ENCODE measurements around the gene CMTM3. TPM values are rescaled to one million over a fixed set of nuclear protein-coding genes. Genes with fewer than 3 reads are reported as not detected.
A peak's percentile ranks its signal among the peaks of the same experiment; 100 is the strongest.
"Not testable (repeated sequence)": the region's sequence is repeated elsewhere in the genome, so short reads cannot be mapped to it uniquely, and the experiment has no call there.

CMTM3 gene
- total RNA-seq, 1 donor from 2014 or later, result 62.4 TPM

- H3K4me3 Mint-ChIP-seq (ENCODE audit: unreplicated experiment), result no peak overlapping the region
- DNase-seq (ENCODE audit: low read depth), result no peak
- peaks cover 7% of the 10 kb centered on the region for H3K4me1 Mint-ChIP-seq (ENCODE audit: low read depth, unreplicated experiment)
Measured at GRCh38 chr16:66563574-66564334, 40.8 kb upstream of the CMTM3 start.

GRCh38 chr16:66566051-66566901, 38.2 kb upstream of the CMTM3 start, which contains the start of gene CMTM1:
CMTM1 (plus strand) TSS chr16:66566439; CDS start chr16:66566514, 75 bp downstream.
- Histone ChIP-seq H3K36me3 (ENCODE audit: insufficient read depth, low read length) (peaks cover 7% of the 10 kb centered on the region), H3K4me3 (ENCODE audit: insufficient read depth, low read depth, low read length) (no peak within 1 kb of the TSS), H3K79me2 (ENCODE audit: insufficient read depth, low read length) (no peaks in the 10 kb centered on the region), H3K9me3 (ENCODE audit: insufficient read depth, low read depth, low read length) (no peaks in the 10 kb centered on the region), H3K4me1 (ENCODE audit: insufficient read depth, low read length) (peaks cover 26% of the 10 kb centered on the region), H3K9ac (ENCODE audit: low read length) (no peak within 1 kb of the TSS), H4K20me1 (ENCODE audit: insufficient read depth, low read length) (peaks cover 6% of the 10 kb centered on the region), H3K27me3 (ENCODE audit: insufficient read depth, low read length) (no peaks in the 10 kb centered on the region), H3K4me2 (ENCODE audit: low read length) (no peak within 1 kb of the TSS), H3K27ac (ENCODE audit: low read depth, low read length) (no peak within 1 kb of the TSS), H2AFZ (ENCODE audit: low read depth, low read length) (no peak within 1 kb of the TSS)
- no peak within 1 kb of the TSS for H3K27ac Mint-ChIP-seq (ENCODE audit: unreplicated experiment)
- H3K4me1 Mint-ChIP-seq (ENCODE audit: low read depth, unreplicated experiment), result peaks cover 24% of the 10 kb centered on the region
- no peaks in the 10 kb centered on the region for H3K27me3 Mint-ChIP-seq (ENCODE audit: low read depth, unreplicated experiment)
- H3K9me3 Mint-ChIP-seq (ENCODE audit: unreplicated experiment), result no peaks in the 10 kb centered on the region
- peaks cover 13% of the 10 kb centered on the region for H3K36me3 Mint-ChIP-seq (ENCODE audit: low read depth, unreplicated experiment)
- H3K4me3 Mint-ChIP-seq (ENCODE audit: unreplicated experiment), result no peak within 1 kb of the TSS
- TF ChIP-seq CTCF (IDR thresholded peaks at IDR 0.05; ENCODE audit: insufficient read depth, low read depth, low read length) (no peak), EZH2 (IDR thresholded peaks at IDR 0.05; ENCODE audit: insufficient read depth, low read length) (no peak)
- DNase-seq (ENCODE audit: low read depth), result no peak
- FAIRE-seq, result no peak

More at GRCh38 chr16:66563574-66564334, 40.8 kb upstream of the CMTM3 start:
- peaks cover 17% of the 10 kb centered on the region for H3K79me2 ChIP-seq (ENCODE audit: insufficient read depth, low read length)
- no peaks in the 10 kb centered on the region for H3K9me3 ChIP-seq (ENCODE audit: insufficient read depth, low read depth, low read length)
- no peak overlapping the region for H3K9ac ChIP-seq (ENCODE audit: low read length)
- Mint-ChIP-seq H3K9me3 (ENCODE audit: unreplicated experiment) (no peaks in the 10 kb centered on the region), H3K36me3 (ENCODE audit: low read depth, unreplicated experiment) (peaks cover 18% of the 10 kb centered on the region), H3K27ac (ENCODE audit: unreplicated experiment) (no peak overlapping the region), H3K27me3 (ENCODE audit: low read depth, unreplicated experiment) (no peaks in the 10 kb centered on the region)
- no peak overlapping the region for H3K4me3 ChIP-seq (ENCODE audit: insufficient read depth, low read depth, low read length)
- H4K20me1 ChIP-seq (ENCODE audit: insufficient read depth, low read length), result peaks cover 6% of the 10 kb centered on the region
- peak; percentile 20 for FAIRE-seq
- no peak overlapping the region for H2AFZ ChIP-seq (ENCODE audit: low read depth, low read length)
- TF ChIP-seq EZH2 (IDR thresholded peaks at IDR 0.05; ENCODE audit: insufficient read depth, low read length) (no peak), CTCF (IDR thresholded peaks at IDR 0.05; ENCODE audit: insufficient read depth, low read depth, low read length) (no peak)
- H3K27me3 ChIP-seq (ENCODE audit: insufficient read depth, low read length), result no peaks in the 10 kb centered on the region
- H3K27ac ChIP-seq (ENCODE audit: low read depth, low read length), result no peak overlapping the region
- H3K36me3 ChIP-seq (ENCODE audit: insufficient read depth, low read length), result peaks cover 11% of the 10 kb centered on the region
- peaks cover 10% of the 10 kb centered on the region for H3K4me1 ChIP-seq (ENCODE audit: insufficient read depth, low read length)
- H3K4me2 ChIP-seq (ENCODE audit: low read length), result no peak overlapping the region

GRCh38 chr16:66567270-66567669, 37.2 kb upstream of the CMTM3 start:
- H3K27ac Mint-ChIP-seq (ENCODE audit: unreplicated experiment); DNase-seq (ENCODE audit: low read depth); H3K79me2 ChIP-seq (ENCODE audit: insufficient read depth, low read length); H3K9me3 Mint-ChIP-seq (ENCODE audit: unreplicated experiment); H3K27ac ChIP-seq (ENCODE audit: low read depth, low read length); H2AFZ ChIP-seq (ENCODE audit: low read depth, low read length); H3K27me3 ChIP-seq (ENCODE audit: insufficient read depth, low read length); H3K4me3 Mint-ChIP-seq (ENCODE audit: unreplicated experiment); H3K27me3 Mint-ChIP-seq (ENCODE audit: low read depth, unreplicated experiment); H4K20me1 ChIP-seq (ENCODE audit: insufficient read depth, low read length); H3K9me3 ChIP-seq (ENCODE audit: insufficient read depth, low read depth, low read length); H3K9ac ChIP-seq (ENCODE audit: low read length); H3K4me2 ChIP-seq (ENCODE audit: low read length); H3K36me3 ChIP-seq (ENCODE audit: insufficient read depth, low read length); FAIRE-seq; H3K4me3 ChIP-seq (ENCODE audit: insufficient read depth, low read depth, low read length): not testable (repeated sequence)
- H3K4me1 ChIP-seq (ENCODE audit: insufficient read depth, low read length), result peaks cover 26% of the 10 kb centered on the region
- Mint-ChIP-seq H3K36me3 (ENCODE audit: low read depth, unreplicated experiment) (peaks cover 15% of the 10 kb centered on the region), H3K4me1 (ENCODE audit: low read depth, unreplicated experiment) (peaks cover 25% of the 10 kb centered on the region)

Data from astrocyte (in vitro differentiated cells and primary cell).